Prostate gland (tissue), 2 donors: ENCODE measurements around the gene UBASH3B.

Source experiments
- POLR2A ChIP-seq: fragments of 450-650 bp; IDR thresholded peaks from one replicate; pipeline ENCODE4 v1.6.1; 2016; ENCODE audit warnings: antibody characterized with exemption, mild to moderate bottlenecking
- TF ChIP-seq, protein P1 (sequence below), 4 experiments: fragments of 200-600 bp in 2 of 4; fragments of 450-650 bp in 2 of 4; sonication (generic) in 2 of 4; IDR thresholded peaks; 1 replicate in 3 of 4; 2 replicates in 1 of 4; pipeline ENCODE4 v1.5.1; 2016 to 2019; ENCODE audit warnings: antibody characterized with exemption in 4 of 4, mild to moderate bottlenecking in 2 of 4, moderate library complexity in 2 of 4

DNA sequence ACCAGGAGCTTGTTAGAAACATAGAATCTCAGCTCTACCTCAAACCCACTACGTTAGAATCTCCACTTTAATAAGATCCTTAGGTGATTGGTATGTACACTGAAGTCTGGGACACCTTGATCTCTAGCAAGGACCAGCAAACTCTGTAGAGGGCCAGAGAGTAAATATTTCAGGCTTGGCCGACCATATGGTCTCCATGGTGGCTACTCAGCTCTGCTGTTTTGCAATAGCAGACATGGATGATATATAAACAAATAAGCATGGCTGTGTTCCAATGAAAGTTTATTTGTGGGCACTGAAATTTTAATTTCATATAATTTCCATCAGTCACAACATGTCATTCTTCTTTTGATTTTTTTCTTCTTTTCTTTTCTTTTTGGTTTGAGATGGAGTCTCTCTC lies 23.9 kb downstream of the UBASH3B start:
- no peak for TF ChIP-seq POLR2A
- TF ChIP-seq, protein P1, sequence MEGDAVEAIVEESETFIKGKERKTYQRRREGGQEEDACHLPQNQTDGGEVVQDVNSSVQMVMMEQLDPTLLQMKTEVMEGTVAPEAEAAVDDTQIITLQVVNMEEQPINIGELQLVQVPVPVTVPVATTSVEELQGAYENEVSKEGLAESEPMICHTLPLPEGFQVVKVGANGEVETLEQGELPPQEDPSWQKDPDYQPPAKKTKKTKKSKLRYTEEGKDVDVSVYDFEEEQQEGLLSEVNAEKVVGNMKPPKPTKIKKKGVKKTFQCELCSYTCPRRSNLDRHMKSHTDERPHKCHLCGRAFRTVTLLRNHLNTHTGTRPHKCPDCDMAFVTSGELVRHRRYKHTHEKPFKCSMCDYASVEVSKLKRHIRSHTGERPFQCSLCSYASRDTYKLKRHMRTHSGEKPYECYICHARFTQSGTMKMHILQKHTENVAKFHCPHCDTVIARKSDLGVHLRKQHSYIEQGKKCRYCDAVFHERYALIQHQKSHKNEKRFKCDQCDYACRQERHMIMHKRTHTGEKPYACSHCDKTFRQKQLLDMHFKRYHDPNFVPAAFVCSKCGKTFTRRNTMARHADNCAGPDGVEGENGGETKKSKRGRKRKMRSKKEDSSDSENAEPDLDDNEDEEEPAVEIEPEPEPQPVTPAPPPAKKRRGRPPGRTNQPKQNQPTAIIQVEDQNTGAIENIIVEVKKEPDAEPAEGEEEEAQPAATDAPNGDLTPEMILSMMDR (IDR thresholded peaks at IDR 0.05): no peak
